ENCODE results near the gene MIDN. TPM values are rescaled to one million over a fixed set of nuclear protein-coding genes. Genes with fewer than 3 reads are reported as not detected.

The MIDN gene
- total and polyA plus RNA-seq, 10 of the 15 experiments (the other 5 are each of a cell fraction or from before 2014, with no cell fraction given) = 0.38 to 51.5 (median 7.2) TPM

GRCh38 chr19:1266916-1267476 lies 18.6 kb downstream of the MIDN start (continued):
- TF ChIP-seq USF1 (IDR thresholded peaks at IDR 0.05; ENCODE audit: borderline replicate concordance, extremely low read length, insufficient read depth, low read depth, low read length) (no peak), ZNF592 (IDR thresholded peaks at IDR 0.05) (peak; percentile 86; the same call in 1 of the 2 replicates), EGR1 (IDR thresholded peaks at IDR 0.05; ENCODE audit: borderline replicate concordance in 1 of 2, low read depth in 2 of 2, low read length in 2 of 2) (no peak), RAD21 (IDR thresholded peaks at IDR 0.05; ENCODE audit: insufficient read depth, low read depth, low read length) (peak; percentile 77), ZNF217 (IDR thresholded peaks at IDR 0.05) (peak; percentile 86; the same call in 1 of the 2 replicates)

Measured in GM12878 (cell line).